ENCODE measurements around the gene ANXA9.

ANXA9 gene

GRCh38 chr1:151005729-151006319 is 23.7 kb downstream of the ANXA9 start:
- no peak for DNase-seq

- DNase-seq, result no peak
Measured at GRCh38 chr1:151006327-151007052, 24.4 kb downstream of the ANXA9 start, which contains the start of gene MINDY1. TSS of gene MINDY1 (minus strand) at chr1:151006902. CDS start at chr1:151002617, 4,285 bp downstream.

GRCh38 chr1:151007853-151008243 is 25.8 kb downstream of the ANXA9 start:
- no peak for DNase-seq

GRCh38 chr1:151008244-151009205 is 26.4 kb downstream of the ANXA9 start, which contains the start of gene PRUNE1:
TSS of gene PRUNE1 (plus strand) at chr1:151008449. CDS start at chr1:151008633, 184 bp downstream.
- DNase-seq, result peak; percentile 93

- no peak for DNase-seq
Measured at GRCh38 chr1:151009206-151009587, 27.1 kb downstream of the ANXA9 start.

GRCh38 chr1:151009674-151010345 is 27.7 kb downstream of the ANXA9 start:
- no peak for DNase-seq

- DNase-seq, result no peak
Measured at GRCh38 chr1:151010346-151010726, 28.2 kb downstream of the ANXA9 start.

GRCh38 chr1:151011154-151011850 is 29.2 kb downstream of the ANXA9 start:
- DNase-seq, result no peak

GRCh38 chr1:151012684-151013471 is 30.8 kb downstream of the ANXA9 start:
- DNase-seq, result no peak

GRCh38 chr1:151013518-151013917 is 31.4 kb downstream of the ANXA9 start:
- no peak for DNase-seq

GRCh38 chr1:151024540-151025146 is 42.6 kb downstream of the ANXA9 start:
- peak; percentile 61 for DNase-seq

- no peak for DNase-seq
Measured at GRCh38 chr1:151026460-151026859, 44.4 kb downstream of the ANXA9 start.

- no peak for DNase-seq
Measured at GRCh38 chr1:151032164-151032563, 50.1 kb downstream of the ANXA9 start.

GRCh38 chr1:151035167-151035566 is 53.1 kb downstream of the ANXA9 start:
- no peak for DNase-seq

- DNase-seq, result no peak
Measured at GRCh38 chr1:151036356-151036755, 54.3 kb downstream of the ANXA9 start, which contains the start of gene BNIPL. TSS of gene BNIPL (plus strand) at chr1:151036586. CDS start at chr1:151036726, 140 bp downstream.

GRCh38 chr1:151037032-151037431 is 54.9 kb downstream of the ANXA9 start:
- no peak for DNase-seq

- no peak for DNase-seq
Measured at GRCh38 chr1:151039521-151039920, 57.4 kb downstream of the ANXA9 start.

GRCh38 chr1:151043163-151043562 is 61.1 kb downstream of the ANXA9 start:
- no peak for DNase-seq
